BLaER1 treated with 17β-estradiol and CSF1 and Interleukin-3, amounts not matched to agents 10 nM and 100 nM (cell line): ENCODE data around the gene GPR146.

ENCODE experiments used
- H3K27ac ChIP-seq, 11 experiments: shearing (Covaris generic); formaldehyde crosslinking; 2 replicates each; pipeline ENCODE4 v1.8.1; 2022
- H3K27me3 ChIP-seq, 11 experiments: shearing (Covaris generic); formaldehyde crosslinking; 2 replicates each; pipeline ENCODE4 v1.8.1; 2022
- H3K36me3 ChIP-seq, 11 experiments: shearing (Covaris generic); formaldehyde crosslinking; 2 replicates each; pipeline ENCODE4 v1.8.1; 2022
- H3K4me1 ChIP-seq, 10 experiments: shearing (Covaris generic); formaldehyde crosslinking; 2 replicates each; pipeline ENCODE4 v1.8.1; 2022
- H3K4me2 ChIP-seq, 11 experiments: shearing (Covaris generic); formaldehyde crosslinking; 2 replicates each; pipeline ENCODE4 v1.8.1; 2022
- H3K4me3 ChIP-seq, 10 experiments: shearing (Covaris generic); formaldehyde crosslinking; 2 replicates each; pipeline ENCODE4 v1.8.1; 2022
- H3K9ac ChIP-seq, 11 experiments: shearing (Covaris generic); formaldehyde crosslinking; 2 replicates each; pipeline ENCODE4 v1.8.1; 2022
- H3K9me3 ChIP-seq, 11 experiments: shearing (Covaris generic); formaldehyde crosslinking; replicated peaks in 1 of 11; 2 replicates each; pipeline ENCODE4 v1.8.1; 2022
- H4K20me1 ChIP-seq, 11 experiments: shearing (Covaris generic); formaldehyde crosslinking; 2 replicates each; pipeline ENCODE4 v1.8.1; 2022
- Cebpa-rat ChIP-seq, 11 experiments: shearing (Covaris generic); IDR thresholded peaks; 2 replicates each; pipeline ENCODE4 v1.8.1; 2022

The GPR146 gene

DNA sequence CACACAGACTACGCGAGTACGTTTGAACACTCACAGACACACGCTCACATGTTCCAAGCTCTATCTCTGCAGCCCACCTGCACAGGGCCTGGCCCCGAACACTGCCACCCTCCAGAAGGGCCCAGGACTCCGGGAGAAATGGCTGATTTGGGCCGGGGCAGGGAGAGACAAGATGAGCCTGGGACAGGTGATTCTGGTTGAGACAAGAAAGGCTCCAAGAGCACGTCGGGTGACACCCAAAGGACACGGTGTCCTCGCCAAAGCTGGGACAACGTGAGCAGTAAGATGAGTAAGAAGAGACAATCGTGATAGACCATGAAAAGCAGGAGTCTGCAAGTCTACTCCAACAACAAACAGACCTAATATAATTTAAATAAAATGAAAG, 52.8 kb downstream of the GPR146 start:
- no peak for TF ChIP-seq Cebpa-rat (IDR thresholded peaks at IDR 0.05)
- Histone ChIP-seq H3K36me3 (peaks cover 0 to 25% (median 12%) of the 10 kb centered on the region in 11 experiments; a peak in 14 of 22 replicates), H3K9me3 (no peaks in the 10 kb centered on the region), H4K20me1 (peaks cover 0 to 89% (median 47%) of the 10 kb centered on the region in 11 experiments; a peak in 18 of 22 replicates), H3K4me3 (no peak overlapping the region), H3K4me2 (peak overlapping the region in 6 of 11 experiments; percentile 52 to 97 (median 93); a peak in 12 of 22 replicates), H3K27me3 (peaks cover 0 to 12% (median 0%) of the 10 kb centered on the region in 11 experiments; a peak in 1 of 22 replicates), H3K27ac (no peak overlapping the region), H3K9ac (0 out of 22 replicates have a peak overlapping the region, but pooled peaks of 1 of the 11 experiments have one; percentile 14), H3K4me1 (peaks cover 26 to 89% (median 80%) of the 10 kb centered on the region in 10 experiments)

DNA sequence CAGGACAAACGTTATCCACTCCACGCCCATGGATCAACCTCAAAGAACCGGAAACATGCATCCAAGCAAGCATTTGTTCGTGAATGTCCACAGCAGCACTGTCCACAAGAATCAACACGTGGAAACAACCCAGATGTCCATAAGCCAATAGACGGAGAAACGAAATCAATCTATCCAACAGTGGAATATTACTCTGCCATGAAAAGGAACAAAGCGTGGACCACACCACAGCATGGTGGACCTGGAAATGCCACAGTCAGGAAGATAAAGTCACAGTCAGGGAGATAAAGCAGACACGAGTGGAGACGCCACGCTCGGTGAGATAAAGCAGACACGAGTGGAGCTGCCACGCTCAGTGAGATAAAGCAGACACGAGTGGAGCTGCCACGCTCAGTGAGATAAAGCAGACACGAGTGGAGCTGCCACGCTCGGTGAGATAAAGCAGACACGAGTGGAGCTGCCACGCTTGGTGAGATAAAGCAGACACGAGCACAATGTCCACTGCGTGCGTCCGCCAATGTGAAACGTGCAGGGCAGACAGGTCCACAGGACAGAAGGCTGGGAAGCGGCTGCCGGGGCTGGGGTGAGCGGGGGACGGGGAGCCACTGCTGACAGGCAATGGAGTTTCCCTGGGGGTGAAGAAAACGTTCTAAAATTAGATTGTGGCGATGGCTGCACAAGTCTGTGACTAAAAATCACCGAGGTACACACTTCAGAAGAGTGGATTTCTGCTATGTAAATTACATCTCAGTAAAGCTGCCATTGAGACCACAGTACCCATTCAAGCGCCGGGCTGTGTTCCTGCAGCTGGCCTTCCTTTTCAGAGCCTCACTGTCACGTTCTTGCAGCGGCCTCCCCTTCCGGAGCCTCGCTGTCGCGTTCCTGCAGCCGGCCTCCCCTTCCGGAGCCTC, 54.2 kb downstream of the GPR146 start:
- Histone ChIP-seq H3K36me3 (peaks cover 0 to 17% (median 12%) of the 10 kb centered on the region in 11 experiments; a peak in 9 of 22 replicates), H3K9ac (peak overlapping the region in 9 of 11 experiments; percentile 35 to 77 (median 59); a peak in 14 of 22 replicates), H3K27me3 (peaks cover 0 to 13% (median 0%) of the 10 kb centered on the region in 11 experiments; a peak in 1 of 22 replicates), H4K20me1 (peaks cover 0 to 89% (median 59%) of the 10 kb centered on the region in 11 experiments; a peak in 18 of 22 replicates), H3K4me1 (peaks cover 40 to 98% (median 94%) of the 10 kb centered on the region in 10 experiments), H3K27ac (peak overlapping the region in 8 of 11 experiments; percentile 39 to 76 (median 60); a peak in 16 of 22 replicates), H3K4me3 (peak overlapping the region; percentile 37 to 64 (median 48); a peak in 19 of 20 replicates), H3K9me3 (no peaks in the 10 kb centered on the region), H3K4me2 (peak overlapping the region; percentile 79 to 97 (median 93))
- TF ChIP-seq Cebpa-rat (IDR thresholded peaks at IDR 0.05), result no peak

- H3K9ac ChIP-seq, result peak overlapping the region in 9 of 11 experiments; percentile 20 to 77 (median 59); a peak in 18 of 22 replicates
- TF ChIP-seq Cebpa-rat (IDR thresholded peaks at IDR 0.05), result no peak
- peak overlapping the region in 8 of 11 experiments; percentile 39 to 76 (median 60); a peak in 17 of 22 replicates for H3K27ac ChIP-seq
- H3K4me3 ChIP-seq, result peak overlapping the region; percentile 37 to 64 (median 48); a peak in 19 of 20 replicates
- peak overlapping the region; percentile 79 to 97 (median 93) for H3K4me2 ChIP-seq
- peaks cover 0 to 93% (median 63%) of the 10 kb centered on the region in 11 experiments; a peak in 18 of 22 replicates for H4K20me1 ChIP-seq
- peaks cover 0 to 13% (median 0%) of the 10 kb centered on the region in 11 experiments; a peak in 1 of 22 replicates for H3K27me3 ChIP-seq
- peaks cover 0 to 17% (median 12%) of the 10 kb centered on the region in 11 experiments; a peak in 10 of 22 replicates for H3K36me3 ChIP-seq
- H3K9me3 ChIP-seq, result no peaks in the 10 kb centered on the region
- peaks cover 46 to 100% (median 96%) of the 10 kb centered on the region in 10 experiments for H3K4me1 ChIP-seq
These were observed 54.8 kb downstream of the GPR146 start for GRCh38 chr7:1099154-1099542.

- H3K4me3 ChIP-seq, result peak overlapping the region; percentile 37 to 64 (median 48)
- H3K27me3 ChIP-seq, result peaks cover 0 to 13% (median 0%) of the 10 kb centered on the region in 11 experiments; a peak in 1 of 22 replicates
- H3K4me1 ChIP-seq, result peaks cover 51 to 100% (median 96%) of the 10 kb centered on the region in 10 experiments
- peaks cover 0 to 17% (median 12%) of the 10 kb centered on the region in 11 experiments; a peak in 10 of 22 replicates for H3K36me3 ChIP-seq
- peak overlapping the region; percentile 20 to 77 (median 58); a peak in 18 of 22 replicates for H3K9ac ChIP-seq
- TF ChIP-seq Cebpa-rat (IDR thresholded peaks at IDR 0.05), result no peak
- H4K20me1 ChIP-seq, result peaks cover 0 to 93% (median 63%) of the 10 kb centered on the region in 11 experiments; a peak in 18 of 22 replicates
- H3K9me3 ChIP-seq, result no peaks in the 10 kb centered on the region
- H3K27ac ChIP-seq, result peak overlapping the region in 8 of 11 experiments; percentile 39 to 76 (median 60); a peak in 14 of 22 replicates
- H3K4me2 ChIP-seq, result peak overlapping the region; percentile 79 to 97 (median 93)
These were observed 55.3 kb downstream of the GPR146 start for GRCh38 chr7:1099637-1100036.

- Histone ChIP-seq H3K27me3 (peaks cover 0 to 21% (median 0%) of the 10 kb centered on the region in 11 experiments; a peak in 7 of 22 replicates), H3K36me3 (peaks cover 0 to 17% (median 12%) of the 10 kb centered on the region in 11 experiments; a peak in 10 of 22 replicates), H3K4me2 (peak overlapping the region; percentile 79 to 97 (median 93)), H4K20me1 (peaks cover 0 to 93% (median 64%) of the 10 kb centered on the region in 11 experiments; a peak in 18 of 22 replicates), H3K9ac (peak overlapping the region in 10 of 11 experiments; percentile 20 to 77 (median 58); a peak in 18 of 22 replicates), H3K4me3 (peak overlapping the region in 9 of 10 experiments; percentile 37 to 64 (median 50); a peak in 18 of 20 replicates), H3K4me1 (peaks cover 59 to 100% (median 96%) of the 10 kb centered on the region in 10 experiments), H3K9me3 (no peaks in the 10 kb centered on the region), H3K27ac (peak overlapping the region in 9 of 11 experiments; percentile 13 to 76 (median 57); a peak in 19 of 22 replicates)
- TF ChIP-seq Cebpa-rat (IDR thresholded peaks at IDR 0.05), result no peak
These were observed 56.0 kb downstream of the GPR146 start for GRCh38 chr7:1100386-1100785.

- Histone ChIP-seq H3K4me2 (peak overlapping the region; percentile 79 to 97 (median 93)), H3K4me1 (peaks cover 65 to 100% (median 96%) of the 10 kb centered on the region in 10 experiments), H4K20me1 (peaks cover 0 to 93% (median 64%) of the 10 kb centered on the region in 11 experiments; a peak in 20 of 22 replicates)
These were observed 56.7 kb downstream of the GPR146 start for GRCh38 chr7:1100834-1101562.

DNA sequence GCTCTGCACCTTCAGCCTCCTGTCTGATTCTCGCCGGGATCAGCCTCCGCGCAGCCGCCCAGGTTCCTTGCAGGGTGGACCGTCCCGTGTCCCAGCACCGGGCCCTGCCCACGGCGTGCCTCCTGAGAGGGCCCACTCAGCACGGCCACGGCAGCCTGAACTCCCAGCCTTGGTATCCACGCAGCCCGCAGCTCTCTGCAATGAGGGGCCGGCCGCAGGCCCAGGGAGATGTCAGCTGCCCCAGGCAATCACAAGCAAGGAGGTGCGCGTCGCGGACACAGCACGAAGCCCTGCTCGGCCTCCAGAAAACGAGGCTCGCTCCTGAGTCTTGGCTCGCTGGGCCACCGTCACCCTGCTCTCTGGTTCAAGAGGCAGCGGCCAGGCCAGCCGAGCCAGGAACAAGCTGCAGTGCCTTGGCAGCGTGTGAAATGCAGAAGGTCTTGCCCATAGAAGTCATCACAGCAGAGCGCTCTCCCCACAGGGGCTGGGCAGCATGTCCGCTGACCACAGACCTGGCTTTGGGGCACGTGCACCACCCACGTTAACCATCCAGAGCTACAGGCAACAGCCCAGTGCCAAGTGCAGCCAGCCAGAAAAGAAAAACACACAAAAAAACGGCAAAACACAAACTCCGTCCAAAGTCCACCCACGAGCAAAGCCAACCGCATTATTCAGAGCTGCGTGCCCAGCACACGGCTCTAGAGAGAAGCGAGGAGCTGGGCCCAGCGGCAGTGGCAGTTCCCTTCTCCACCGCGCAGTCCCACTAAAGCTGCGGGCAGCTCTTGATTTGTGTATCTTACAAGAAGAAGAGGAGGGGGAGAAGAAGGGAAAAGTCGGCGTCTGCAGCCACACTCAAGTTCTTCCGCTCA, 57.5 kb downstream of the GPR146 start:
- no peak for TF ChIP-seq Cebpa-rat (IDR thresholded peaks at IDR 0.05)
- Histone ChIP-seq H3K4me1 (peaks cover 73 to 100% (median 96%) of the 10 kb centered on the region in 10 experiments), H3K9me3 (no peaks in the 10 kb centered on the region), H3K4me3 (no peak overlapping the region), H3K9ac (peak overlapping the region in 6 of 11 experiments; percentile 35 to 77 (median 66); a peak in 9 of 22 replicates), H3K36me3 (peaks cover 0 to 17% (median 12%) of the 10 kb centered on the region in 11 experiments; a peak in 10 of 22 replicates), H3K4me2 (peak overlapping the region; percentile 79 to 97 (median 93)), H4K20me1 (peaks cover 0 to 93% (median 68%) of the 10 kb centered on the region in 11 experiments; a peak in 20 of 22 replicates), H3K27ac (peak overlapping the region in 5 of 11 experiments; percentile 14 to 76 (median 71); a peak in 6 of 22 replicates), H3K27me3 (peaks cover 0 to 35% (median 0%) of the 10 kb centered on the region in 11 experiments; a peak in 8 of 22 replicates)

More at GRCh38 chr7:1100834-1101562, 56.7 kb downstream of the GPR146 start:
- no peaks in the 10 kb centered on the region for H3K9me3 ChIP-seq
- H3K9ac ChIP-seq, result peak overlapping the region in 9 of 11 experiments; percentile 35 to 77 (median 59); a peak in 17 of 22 replicates
- H3K27me3 ChIP-seq, result peaks cover 0 to 27% (median 0%) of the 10 kb centered on the region in 11 experiments; a peak in 7 of 22 replicates
- H3K27ac ChIP-seq, result peak overlapping the region in 9 of 11 experiments; percentile 13 to 76 (median 57); a peak in 18 of 22 replicates
- peaks cover 0 to 17% (median 12%) of the 10 kb centered on the region in 11 experiments; a peak in 10 of 22 replicates for H3K36me3 ChIP-seq
- TF ChIP-seq Cebpa-rat (IDR thresholded peaks at IDR 0.05), result no peak
- peak overlapping the region in 7 of 10 experiments; percentile 40 to 64 (median 52); a peak in 10 of 20 replicates for H3K4me3 ChIP-seq
